GM18519 (cell line): ENCODE results near the gene KCNT1.

Experiments used
- ATAC-seq: cut with Tn5 transposase; IDR thresholded peaks from one replicate; pipeline ENCODE4 v1.9.1; 2021; ENCODE audit warnings: mild to moderate bottlenecking, moderate library complexity; ENCODE audit not compliant: unreplicated experiment, low FRiP score

The KCNT1 gene

DNA sequence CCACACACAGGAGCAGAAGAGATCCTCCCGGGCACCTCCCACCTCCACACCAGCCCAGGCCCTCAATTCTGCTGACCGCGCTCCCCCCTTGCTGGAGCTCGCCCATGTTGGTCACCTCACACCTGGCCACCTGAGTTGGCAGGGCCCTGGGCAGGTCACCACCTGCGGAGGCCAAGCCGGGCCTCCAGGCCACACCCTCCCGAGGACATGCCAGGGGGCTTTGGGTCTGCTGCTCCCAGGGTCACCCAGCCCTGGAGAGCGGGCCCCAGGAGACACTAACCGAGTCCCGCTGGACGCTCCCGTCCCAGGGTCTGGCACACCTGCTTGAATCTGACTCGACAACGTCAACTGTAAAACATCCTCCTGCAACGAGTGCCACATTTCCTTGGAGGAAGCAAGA, 4.8 kb upstream of the KCNT1 start:
- no peak for ATAC-seq

DNA sequence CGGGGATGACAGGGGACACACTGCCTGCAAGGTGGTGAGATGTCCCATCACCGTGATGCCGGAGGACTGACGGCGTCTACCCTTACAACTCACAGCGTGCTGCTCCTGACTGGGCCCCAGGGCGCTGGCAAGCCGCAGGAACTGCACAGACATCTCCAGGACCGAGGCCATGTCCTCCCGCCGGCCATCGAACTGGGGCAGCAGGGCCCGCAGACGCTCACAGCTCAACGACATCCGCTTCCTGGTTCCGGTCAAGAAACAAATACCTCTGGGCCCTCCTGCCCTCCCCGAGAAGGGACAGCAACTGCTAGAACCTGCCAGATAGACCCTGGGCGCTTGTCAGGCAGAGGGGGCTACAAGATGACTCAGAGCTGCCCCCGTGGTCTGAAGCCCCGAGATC, 3.7 kb upstream of the KCNT1 start:
- no peak for ATAC-seq

- ATAC-seq, result no peak
Observed at GRCh38 chr9:135698767-135699166, 3.2 kb upstream of the KCNT1 start.

- no peak for ATAC-seq
Observed at GRCh38 chr9:135699440-135699839, 2.5 kb upstream of the KCNT1 start, which contains the start of gene SOHLH1. SOHLH1 (minus strand) TSS chr9:135699481; CDS start chr9:135699467, 14 bp downstream.

GRCh38 chr9:135700525-135700924, 1.5 kb upstream of the KCNT1 start:
- no peak for ATAC-seq

- no peak for ATAC-seq
Observed at GRCh38 chr9:135701067-135701958, 672 bp upstream of the KCNT1 start.

DNA sequence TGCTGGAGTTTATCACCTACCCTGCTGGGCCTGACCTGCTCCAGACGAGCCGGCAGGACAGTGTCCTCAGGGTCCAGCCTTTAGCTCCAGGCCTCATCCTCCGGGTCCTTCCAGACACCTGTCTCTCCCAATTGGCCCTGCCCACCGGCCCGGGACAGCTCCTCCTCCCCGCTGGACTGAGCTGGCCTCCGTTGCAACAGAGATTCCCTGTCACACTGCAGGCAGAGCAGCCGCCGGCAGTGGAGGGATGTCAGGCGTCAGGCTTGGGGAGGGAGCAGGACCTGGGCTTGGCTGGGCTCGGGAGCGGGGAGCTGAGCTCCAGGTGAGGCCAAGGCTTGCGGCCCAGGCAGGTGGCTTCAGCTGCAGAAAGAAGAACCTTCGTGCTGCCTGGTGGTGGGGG, 1.7 kb downstream of the KCNT1 start:
- ATAC-seq, result no peak

GRCh38 chr9:135704483-135704882, 2.5 kb downstream of the KCNT1 start:
- no peak for ATAC-seq

- no peak for ATAC-seq
Observed at GRCh38 chr9:135705376-135705775, 3.4 kb downstream of the KCNT1 start.

GRCh38 chr9:135706288-135706687, 4.3 kb downstream of the KCNT1 start:
- ATAC-seq, result no peak

GRCh38 chr9:135707252-135708138, 5.5 kb downstream of the KCNT1 start:
- no peak for ATAC-seq

DNA sequence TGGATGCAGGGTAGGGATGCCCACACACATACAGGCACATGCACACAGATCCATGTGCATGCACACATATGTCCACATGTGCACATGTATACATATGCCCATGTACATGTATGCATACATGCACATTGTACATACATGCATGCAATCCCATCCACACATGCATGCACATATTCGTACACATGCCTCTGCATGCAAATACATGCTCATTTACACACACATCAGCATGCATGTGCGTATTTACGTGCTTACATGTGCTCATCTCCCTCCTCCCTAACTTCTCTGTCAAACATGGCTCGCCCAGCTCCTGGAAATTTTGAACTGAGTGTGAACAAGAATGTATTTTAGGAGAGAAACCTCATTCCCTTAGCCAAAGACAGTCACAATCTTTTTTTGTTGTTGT, 6.2 kb downstream of the KCNT1 start:
- no peak for ATAC-seq

GRCh38 chr9:135711391-135711790, 9.4 kb downstream of the KCNT1 start:
- no peak for ATAC-seq

DNA sequence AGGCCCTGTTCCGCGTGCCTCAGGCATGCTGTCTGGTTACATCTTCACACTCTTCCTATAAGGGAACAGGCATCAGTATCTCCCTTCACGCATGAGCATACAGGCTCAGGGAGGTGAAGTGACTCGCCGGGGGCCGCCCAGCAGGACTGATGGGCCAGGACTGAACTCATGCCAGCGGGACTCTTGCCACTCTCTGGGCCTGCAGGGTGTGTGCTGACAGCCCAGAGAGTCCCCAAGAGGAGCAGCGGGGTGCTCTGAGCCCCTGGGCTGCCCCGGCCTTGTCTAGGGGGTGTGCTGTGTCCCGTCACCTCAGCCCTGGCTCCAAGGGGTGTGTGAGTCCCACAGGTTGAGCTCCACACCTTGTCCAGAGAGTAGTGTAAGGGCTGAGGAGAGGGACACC, 9.9 kb downstream of the KCNT1 start:
- no peak for ATAC-seq

- no peak for ATAC-seq
Observed at GRCh38 chr9:135712613-135713295, 10.8 kb downstream of the KCNT1 start.

DNA sequence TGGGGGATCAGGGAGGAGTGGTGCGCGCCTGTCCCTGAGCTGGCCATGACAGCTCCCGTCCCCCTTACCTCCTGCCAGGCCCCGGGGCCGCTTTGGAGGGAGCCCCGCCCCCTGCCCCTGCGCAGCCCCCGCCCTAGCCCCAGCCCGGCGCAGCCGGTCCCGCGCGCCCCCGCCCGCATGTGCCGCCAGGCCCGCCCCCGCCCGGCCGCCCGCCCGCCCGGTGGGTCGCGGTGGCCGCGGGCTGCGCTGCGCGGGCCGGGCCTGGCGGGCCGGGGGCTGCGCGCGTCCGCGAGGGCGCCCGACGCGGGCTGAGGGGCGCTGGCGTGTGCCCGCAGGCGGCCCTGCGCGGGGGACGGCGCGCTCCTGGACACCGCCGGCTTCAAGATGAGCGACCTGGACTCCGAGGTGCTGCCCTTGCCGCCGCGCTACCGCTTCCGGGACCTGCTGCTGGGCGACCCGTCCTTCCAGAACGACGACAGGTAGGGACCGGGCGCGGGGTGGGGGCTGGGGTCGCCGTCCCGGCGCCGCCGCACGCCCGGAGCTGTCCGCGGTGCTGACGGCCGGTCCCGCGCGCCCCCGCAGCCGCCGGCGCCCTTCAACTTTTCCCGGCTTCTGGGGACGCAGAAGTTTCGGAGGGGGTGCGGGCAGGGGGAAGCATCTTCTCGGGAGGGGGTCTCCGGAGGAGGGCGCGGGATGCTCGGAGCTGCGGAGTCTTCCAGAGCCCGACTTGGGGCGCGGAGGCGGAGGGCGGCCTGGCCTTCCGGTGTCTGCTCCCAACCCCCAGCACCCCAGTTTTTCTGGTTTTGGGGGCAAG, 12.5 kb downstream of the KCNT1 start:
- ATAC-seq, result no peak

- no peak for ATAC-seq
Observed at GRCh38 chr9:135715056-135715595, 13.1 kb downstream of the KCNT1 start.

DNA sequence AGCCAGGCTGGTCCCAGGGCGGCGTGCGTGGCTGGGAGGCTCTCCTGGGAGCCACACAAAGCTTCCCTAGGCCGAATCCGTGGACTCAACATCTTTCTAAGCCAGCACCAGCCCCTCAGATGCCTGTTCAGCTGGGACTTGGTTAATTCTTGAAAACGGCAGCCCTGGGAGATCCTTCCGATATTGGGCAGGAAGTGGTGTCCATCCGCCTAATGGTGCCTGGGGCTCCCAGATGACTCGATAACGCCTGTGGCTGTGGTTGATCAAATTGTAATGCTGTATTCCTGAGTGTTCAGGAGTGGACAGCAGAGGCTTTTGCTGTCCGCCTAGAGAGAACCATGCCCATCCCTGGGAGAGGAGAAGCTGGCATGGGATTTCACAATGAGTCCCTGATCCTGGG, 14.1 kb downstream of the KCNT1 start:
- no peak for ATAC-seq

DNA sequence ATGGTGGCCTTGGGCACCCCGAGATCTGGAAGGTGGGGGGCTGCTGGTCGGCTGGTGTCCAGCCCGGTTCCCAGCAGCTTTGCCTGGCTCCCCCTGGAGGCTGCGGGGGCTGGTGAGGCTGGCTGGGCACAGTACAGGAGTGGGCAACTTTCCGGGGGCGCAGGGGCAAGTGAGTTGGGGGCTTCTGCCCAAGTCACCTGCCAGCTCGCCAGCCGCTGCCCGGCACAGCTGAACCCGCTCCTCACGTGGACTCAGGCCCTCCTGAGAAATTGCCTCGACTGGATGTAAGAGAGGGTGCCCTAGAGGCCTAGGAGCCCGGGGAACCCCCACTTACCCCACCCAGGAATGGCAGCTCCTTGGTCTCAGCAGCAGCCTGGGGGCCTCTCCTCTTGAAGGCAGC, 15.4 kb downstream of the KCNT1 start:
- no peak for ATAC-seq

- ATAC-seq, result no peak
Observed at GRCh38 chr9:135718616-135719015, 16.6 kb downstream of the KCNT1 start.
